Measurements from ENCODE around the gene PPFIBP1. TPM values are rescaled to one million over a fixed set of nuclear protein-coding genes. Genes with fewer than 3 reads are reported as not detected.

The PPFIBP1 gene
- total RNA-seq, 3 donors from 2014 or later: 34.4 to 86.5 (median 84.0) TPM

GRCh38 chr12:27680619-27681018, 156.6 kb downstream of the PPFIBP1 start:
- intact Hi-C loops (cut with DNase I; ENCODE audit: low total_unique reads): no loop called here
- peaks cover 3% of the 10 kb centered on the region for H3K36me3 ChIP-seq
- TF ChIP-seq POLR2A (IDR thresholded peaks at IDR 0.05): no peak
- TF ChIP-seq, protein P1, sequence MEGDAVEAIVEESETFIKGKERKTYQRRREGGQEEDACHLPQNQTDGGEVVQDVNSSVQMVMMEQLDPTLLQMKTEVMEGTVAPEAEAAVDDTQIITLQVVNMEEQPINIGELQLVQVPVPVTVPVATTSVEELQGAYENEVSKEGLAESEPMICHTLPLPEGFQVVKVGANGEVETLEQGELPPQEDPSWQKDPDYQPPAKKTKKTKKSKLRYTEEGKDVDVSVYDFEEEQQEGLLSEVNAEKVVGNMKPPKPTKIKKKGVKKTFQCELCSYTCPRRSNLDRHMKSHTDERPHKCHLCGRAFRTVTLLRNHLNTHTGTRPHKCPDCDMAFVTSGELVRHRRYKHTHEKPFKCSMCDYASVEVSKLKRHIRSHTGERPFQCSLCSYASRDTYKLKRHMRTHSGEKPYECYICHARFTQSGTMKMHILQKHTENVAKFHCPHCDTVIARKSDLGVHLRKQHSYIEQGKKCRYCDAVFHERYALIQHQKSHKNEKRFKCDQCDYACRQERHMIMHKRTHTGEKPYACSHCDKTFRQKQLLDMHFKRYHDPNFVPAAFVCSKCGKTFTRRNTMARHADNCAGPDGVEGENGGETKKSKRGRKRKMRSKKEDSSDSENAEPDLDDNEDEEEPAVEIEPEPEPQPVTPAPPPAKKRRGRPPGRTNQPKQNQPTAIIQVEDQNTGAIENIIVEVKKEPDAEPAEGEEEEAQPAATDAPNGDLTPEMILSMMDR (IDR thresholded peaks at IDR 0.05): no peak
- no peak for TF ChIP-seq POLR2AphosphoS5 (IDR thresholded peaks at IDR 0.05)

GRCh38 chr12:27682534-27682933, 158.5 kb downstream of the PPFIBP1 start:
- no peaks in the 10 kb centered on the region for H3K9me3 ChIP-seq
- no peak overlapping the region for H3K4me3 ChIP-seq
- H3K27ac ChIP-seq: no peak overlapping the region
- DNase-seq (ENCODE audit: low spot score in 2 of 2): no peak
- H3K36me3 ChIP-seq: peaks cover 3% of the 10 kb centered on the region
- no peaks in the 10 kb centered on the region for H3K27me3 ChIP-seq
- TF ChIP-seq, protein P1 (IDR thresholded peaks at IDR 0.05): no peak
- TF ChIP-seq POLR2AphosphoS5 (IDR thresholded peaks at IDR 0.05) (no peak), POLR2A (IDR thresholded peaks at IDR 0.05) (no peak)
- H3K4me1 ChIP-seq: no peaks in the 10 kb centered on the region
- intact Hi-C loops (cut with DNase I; ENCODE audit: low total_unique reads): no loop called here

More at GRCh38 chr12:27680619-27681018, 156.6 kb downstream of the PPFIBP1 start:
- H3K27me3 ChIP-seq: no peaks in the 10 kb centered on the region
- H3K27ac ChIP-seq: no peak overlapping the region
- no peaks in the 10 kb centered on the region for H3K9me3 ChIP-seq
- no peaks in the 10 kb centered on the region for H3K4me1 ChIP-seq
- DNase-seq (ENCODE audit: low spot score in 2 of 2): no peak
- H3K4me3 ChIP-seq: no peak overlapping the region

GRCh38 chr12:27685274-27685673, 161.3 kb downstream of the PPFIBP1 start:
- DNase-seq (ENCODE audit: low spot score in 2 of 2): no peak
- intact Hi-C loops (cut with DNase I; ENCODE audit: low total_unique reads): no loop called here
- TF ChIP-seq, protein P1 (IDR thresholded peaks at IDR 0.05): no peak
- no peak for TF ChIP-seq POLR2A (IDR thresholded peaks at IDR 0.05)
- TF ChIP-seq POLR2AphosphoS5 (IDR thresholded peaks at IDR 0.05): no peak
- Histone ChIP-seq H3K4me1 (no peaks in the 10 kb centered on the region), H3K4me3 (no peak overlapping the region), H3K27ac (no peak overlapping the region), H3K9me3 (no peaks in the 10 kb centered on the region), H3K27me3 (no peaks in the 10 kb centered on the region), H3K36me3 (peaks cover 11% of the 10 kb centered on the region)

GRCh38 chr12:27686147-27686546, 162.1 kb downstream of the PPFIBP1 start:
- Histone ChIP-seq H3K4me1 (no peaks in the 10 kb centered on the region), H3K4me3 (no peak overlapping the region), H3K36me3 (peaks cover 11% of the 10 kb centered on the region), H3K9me3 (no peaks in the 10 kb centered on the region), H3K27ac (no peak overlapping the region), H3K27me3 (no peaks in the 10 kb centered on the region)
- DNase-seq (ENCODE audit: low spot score in 2 of 2): no peak
- TF ChIP-seq, protein P1 (IDR thresholded peaks at IDR 0.05): no peak
- TF ChIP-seq POLR2A (IDR thresholded peaks at IDR 0.05) (no peak), POLR2AphosphoS5 (IDR thresholded peaks at IDR 0.05) (no peak)
- intact Hi-C loops (cut with DNase I; ENCODE audit: low total_unique reads): no loop called here

DNA sequence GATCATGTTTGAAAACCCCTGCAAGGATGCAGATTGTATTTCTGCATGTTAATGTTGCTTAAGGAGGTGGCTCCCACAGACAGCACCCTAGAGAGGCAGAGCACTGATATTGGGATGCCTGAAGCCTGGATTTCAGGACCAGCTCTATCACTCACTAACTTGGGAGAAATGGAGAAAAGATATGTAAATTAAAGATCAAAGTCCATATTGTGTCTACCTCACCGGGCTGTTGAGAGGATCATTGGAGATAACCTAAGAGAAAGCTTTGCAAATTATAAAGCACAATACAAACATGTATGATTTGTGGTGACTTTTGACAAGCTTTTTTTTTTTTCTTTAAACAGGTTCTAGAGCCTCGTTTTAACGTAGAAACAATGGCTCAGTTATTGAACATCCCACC, 164.7 kb downstream of the PPFIBP1 start:
- Histone ChIP-seq H3K27ac (no peak overlapping the region), H3K9me3 (no peaks in the 10 kb centered on the region), H3K4me1 (no peaks in the 10 kb centered on the region), H3K27me3 (no peaks in the 10 kb centered on the region), H3K36me3 (peaks cover 10% of the 10 kb centered on the region), H3K4me3 (no peak overlapping the region)
- TF ChIP-seq, protein P1 (IDR thresholded peaks at IDR 0.05): no peak
- TF ChIP-seq POLR2AphosphoS5 (IDR thresholded peaks at IDR 0.05) (no peak), POLR2A (IDR thresholded peaks at IDR 0.05) (no peak)
- intact Hi-C loops (cut with DNase I; ENCODE audit: low total_unique reads): no loop called here
- no peak for DNase-seq (ENCODE audit: low spot score in 2 of 2)

All from breast epithelium (tissue), 4 donors.